Uterus (tissue), 4 donors: ENCODE data around the gene GLP2R. TPM values are rescaled to one million over a fixed set of nuclear protein-coding genes. Genes with fewer than 3 reads are reported as not detected.
A peak's percentile ranks its signal among the peaks of the same experiment; 100 is the strongest.

Source experiments
- DNase-seq, 2 donors: peaks; one replicate each; pipeline ENCODE4 v3.0.0-alpha.2; 2019 to 2020
- H3K27ac ChIP-seq, 2 donors: fragments of 200-600 bp; sonication (generic); 1 replicate in 1 of 2; 2 replicates in 1 of 2; pipeline ENCODE4 v1.5.1; 2016 to 2018
- H3K27me3 ChIP-seq, 2 donors: fragments of 200-600 bp; sonication (generic); one replicate each; pipeline ENCODE4 v1.5.1; 2018 to 2019; ENCODE audit warnings: control low read depth in 1 of 2
- H3K36me3 ChIP-seq, 2 donors: fragments of 200-600 bp; sonication (generic); one replicate each; pipeline ENCODE4 v1.5.1; 2019; ENCODE audit warnings: control low read depth in 1 of 2
- H3K4me1 ChIP-seq, 2 donors: fragments of 200-600 bp; sonication (generic); one replicate each; pipeline ENCODE4 v1.5.1; 2018 to 2019; ENCODE audit warnings: control low read depth in 1 of 2
- H3K4me3 ChIP-seq, 2 donors: fragments of 200-600 bp; sonication (generic); 1 replicate in 1 of 2; 2 replicates in 1 of 2; pipeline ENCODE4 v1.5.1; 2018 to 2019; ENCODE audit warnings: mild to moderate bottlenecking in 1 of 2
- H3K9me3 ChIP-seq, 2 donors: fragments of 200-600 bp; sonication (generic); one replicate each; pipeline ENCODE4 v1.5.1; 2019; ENCODE audit warnings: control low read depth in 1 of 2
- CTCF ChIP-seq, 4 experiments: fragments of 200-600 bp in 2 of 4; fragments of 450-650 bp in 2 of 4; sonication (generic) in 2 of 4; IDR thresholded peaks; one replicate each; pipeline ENCODE4 v1.5.1; 2016 to 2019; ENCODE audit warnings: antibody characterized with exemption in 4 of 4, mild to moderate bottlenecking in 2 of 4, moderate library complexity in 1 of 4
- POLR2A ChIP-seq, 2 donors: fragments of 450-650 bp; IDR thresholded peaks; one replicate each; pipeline ENCODE4 v1.6.1; 2016; ENCODE audit warnings: antibody characterized with exemption in 2 of 2, mild to moderate bottlenecking in 1 of 2, moderate library complexity in 1 of 2
- intact Hi-C: fragments of 100-400 bp; cut with DNase I; formaldehyde crosslinking; loops from one replicate; pipeline ENCODE4 v1.15.1; 2023; ENCODE audit warnings: low total_unique reads
- total RNA-seq, 4 donors: library from RNA; depleted of rRNA in 3 of 4; stranded (reverse); fragments of >200 nt in 3 of 4; gene quantifications; one replicate each; pipeline versions ENCODE4 v1.1.0 to v1.2.4, GENCODE V29; 2014 to 2023
- donor health status: DM: yes; HTN: yes; CAD: no.

Gene GLP2R
- total RNA-seq, 4 donors from 2014 or later = under 0.01 to 12.7 (median 0.43) TPM

GRCh38 chr17:9837551-9838471 lies 12.1 kb downstream of the GLP2R start:
- Histone ChIP-seq H3K4me1 (peaks cover 0 to 7% of the 10 kb centered on the region in 2 donors), H3K27ac (peak overlapping the region; percentile 31 to 78), H3K36me3 (no peaks in the 10 kb centered on the region), H3K4me3 (no peak overlapping the region), H3K9me3 (no peaks in the 10 kb centered on the region), H3K27me3 (no peaks in the 10 kb centered on the region)
- TF ChIP-seq POLR2A (IDR thresholded peaks at IDR 0.05) = no peak
- TF ChIP-seq CTCF (IDR thresholded peaks at IDR 0.05) = no peak
- intact Hi-C loops = no loop called here
- DNase-seq = peak; percentile 70 to 81

DNA sequence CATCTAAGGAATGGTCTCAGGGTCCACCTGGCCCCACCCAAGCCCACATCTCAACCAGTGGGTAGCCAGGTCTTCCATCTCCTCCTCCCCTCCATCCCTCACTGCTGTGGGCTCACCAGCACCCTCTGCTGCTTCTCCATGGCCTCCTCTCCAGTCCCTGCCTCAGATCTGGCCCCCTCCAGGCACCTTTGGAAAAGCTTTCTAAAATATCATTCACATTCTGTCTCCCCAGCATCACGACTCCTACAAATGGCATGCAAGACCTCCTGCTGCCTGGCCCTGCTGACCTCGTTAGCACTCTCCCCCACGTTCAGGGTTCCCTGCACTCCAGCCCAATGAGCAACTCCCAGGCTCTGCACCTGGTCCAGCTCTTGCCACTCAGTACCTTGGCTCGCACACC lies 13.7 kb downstream of the GLP2R start:
- Histone ChIP-seq H3K9me3 (no peaks in the 10 kb centered on the region), H3K36me3 (no peaks in the 10 kb centered on the region), H3K4me1 (peaks cover 0 to 7% of the 10 kb centered on the region in 2 donors), H3K27ac (peak overlapping the region; percentile 31 to 78), H3K4me3 (no peak overlapping the region), H3K27me3 (no peaks in the 10 kb centered on the region)
- no peak for TF ChIP-seq CTCF (IDR thresholded peaks at IDR 0.05)
- TF ChIP-seq POLR2A (IDR thresholded peaks at IDR 0.05) = no peak
- no peak for DNase-seq
- intact Hi-C loops = no loop called here

GRCh38 chr17:9842057-9842758 lies 16.5 kb downstream of the GLP2R start:
- Histone ChIP-seq H3K27ac (peak overlapping the region; percentile 81 to 90), H3K9me3 (no peaks in the 10 kb centered on the region), H3K4me3 (no peak overlapping the region), H3K27me3 (no peaks in the 10 kb centered on the region), H3K36me3 (no peaks in the 10 kb centered on the region), H3K4me1 (peaks cover 0 to 6% of the 10 kb centered on the region in 2 donors)
- intact Hi-C loops = no loop called here
- TF ChIP-seq CTCF (IDR thresholded peaks at IDR 0.05) (no peak), POLR2A (IDR thresholded peaks at IDR 0.05) (no peak)
- DNase-seq = peak; percentile 78 to 84

DNA sequence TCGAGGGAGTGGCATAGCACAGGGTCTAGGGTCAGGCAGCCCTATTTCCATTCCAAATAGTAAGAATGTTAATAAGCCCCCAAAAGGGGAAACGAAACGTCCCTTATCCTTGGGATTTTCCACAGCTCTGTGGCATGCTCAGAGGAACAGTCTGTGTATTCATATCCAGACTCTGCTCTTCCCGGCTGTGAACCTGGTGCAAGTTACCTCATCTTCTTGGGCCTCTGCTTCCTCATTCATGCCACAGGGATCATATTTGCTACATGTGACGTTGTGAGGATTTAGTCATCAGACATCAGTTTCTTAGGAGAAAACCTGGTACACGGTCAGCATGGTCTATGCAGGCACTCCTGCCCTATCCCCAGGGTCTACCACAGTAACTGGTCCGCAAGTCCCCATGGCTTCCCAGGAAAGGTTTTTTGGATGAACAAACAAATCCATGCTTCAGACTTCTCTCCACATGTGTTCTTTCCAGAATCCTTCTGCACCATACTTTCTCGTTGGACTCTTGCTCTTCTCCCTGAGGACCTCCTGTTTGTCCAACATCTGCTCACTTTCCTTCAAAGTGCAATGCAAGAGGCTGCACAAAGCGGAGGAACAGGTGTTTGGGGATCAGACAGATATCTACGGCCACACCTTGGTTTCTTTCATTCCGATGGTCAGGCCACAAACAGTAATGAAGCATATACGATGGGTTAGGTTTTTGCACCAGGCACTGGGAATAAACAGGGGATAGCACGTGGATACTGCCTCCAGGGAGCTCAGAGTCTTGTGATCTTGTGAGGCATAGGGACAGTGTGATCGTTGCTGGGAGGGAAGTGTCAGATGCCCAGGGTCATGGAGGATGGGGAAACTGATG lies 17.7 kb downstream of the GLP2R start:
- TF ChIP-seq POLR2A (IDR thresholded peaks at IDR 0.05) (no peak), CTCF (IDR thresholded peaks at IDR 0.05) (no peak)
- peak overlapping the region; percentile 81 to 90 for H3K27ac ChIP-seq
- H3K9me3 ChIP-seq = no peaks in the 10 kb centered on the region
- intact Hi-C loops = no loop called here
- no peak overlapping the region for H3K4me3 ChIP-seq
- H3K36me3 ChIP-seq = no peaks in the 10 kb centered on the region
- peaks cover 0 to 4% of the 10 kb centered on the region in 2 donors for H3K4me1 ChIP-seq
- no peaks in the 10 kb centered on the region for H3K27me3 ChIP-seq
- no peak for DNase-seq
